ENCODE data around the gene PLCL2. TPM values are rescaled to one million over a fixed set of nuclear protein-coding genes. Genes with fewer than 3 reads are reported as not detected.

The PLCL2 gene
- total RNA-seq, 1 experiment from 2014 or later = 2.5 TPM

DNA sequence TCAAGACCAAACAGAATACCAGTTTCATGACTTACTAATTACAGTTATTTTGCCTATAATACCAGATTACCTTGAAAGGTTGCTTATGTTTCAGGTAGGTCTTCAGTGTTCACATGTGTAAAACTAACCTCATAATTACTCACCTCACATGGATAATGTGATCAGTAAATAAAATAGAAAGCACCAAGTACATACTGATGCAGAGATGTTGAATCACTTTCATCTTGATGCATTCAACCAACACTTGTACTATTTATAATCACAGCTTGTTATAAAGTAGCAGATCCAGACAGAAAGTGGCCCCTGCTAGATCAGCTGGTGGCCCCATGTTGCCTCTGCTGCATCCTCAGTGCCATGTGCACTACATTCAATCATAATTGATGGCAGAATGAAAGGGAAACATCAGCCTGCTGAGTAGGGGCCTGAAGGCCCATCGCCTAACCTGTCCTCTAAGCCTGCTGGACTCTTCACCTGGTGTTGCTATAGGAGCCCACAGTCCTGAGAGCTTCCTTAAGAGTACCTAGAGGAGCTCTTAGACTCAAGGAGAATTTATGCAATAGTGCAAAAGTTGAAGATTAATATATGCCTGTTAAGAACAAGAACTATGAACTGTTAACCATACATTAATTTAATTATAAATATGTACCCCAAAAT is 154.3 kb downstream of the PLCL2 start:
- Histone ChIP-seq H3K27ac (ENCODE audit: low read length) (no peak overlapping the region), H4K20me1 (ENCODE audit: insufficient read depth, low read depth, low read length) (no peaks in the 10 kb centered on the region), H3K4me3 (ENCODE audit: low read length) (no peak overlapping the region), H3K27me3 (ENCODE audit: low read length) (no peaks in the 10 kb centered on the region), H3K9me3 (ENCODE audit: low read length) (no peaks in the 10 kb centered on the region), H2AFZ (ENCODE audit: low read length) (no peak overlapping the region), H3K79me2 (ENCODE audit: low read length) (no peaks in the 10 kb centered on the region), H3K9ac (ENCODE audit: low read length) (no peak overlapping the region), H3K4me2 (ENCODE audit: low read depth, low read length, poor library complexity, severe bottlenecking) (no peak overlapping the region), H3K36me3 (ENCODE audit: insufficient read depth, low read length) (no peaks in the 10 kb centered on the region), H3K4me1 (ENCODE audit: low read length) (no peaks in the 10 kb centered on the region), H3K9me2 (replicated peaks; ENCODE audit: insufficient read depth, low read length) (no peaks in the 10 kb centered on the region)
- DNase-seq = no peak

- no peak overlapping the region for H2AFZ ChIP-seq (ENCODE audit: low read length)
- H3K4me2 ChIP-seq (ENCODE audit: low read depth, low read length, poor library complexity, severe bottlenecking) = no peak overlapping the region
- H3K27ac ChIP-seq (ENCODE audit: low read length) = no peak overlapping the region
- H3K9me3 ChIP-seq (ENCODE audit: low read length) = no peaks in the 10 kb centered on the region
- H3K9ac ChIP-seq (ENCODE audit: low read length) = no peak overlapping the region
- H3K9me2 ChIP-seq (replicated peaks; ENCODE audit: insufficient read depth, low read length) = no peaks in the 10 kb centered on the region
- no peaks in the 10 kb centered on the region for H3K4me1 ChIP-seq (ENCODE audit: low read length)
- H4K20me1 ChIP-seq (ENCODE audit: insufficient read depth, low read depth, low read length) = no peaks in the 10 kb centered on the region
- DNase-seq = no peak
- no peaks in the 10 kb centered on the region for H3K36me3 ChIP-seq (ENCODE audit: insufficient read depth, low read length)
- H3K27me3 ChIP-seq (ENCODE audit: low read length) = no peaks in the 10 kb centered on the region
- H3K79me2 ChIP-seq (ENCODE audit: low read length) = no peaks in the 10 kb centered on the region
- no peak overlapping the region for H3K4me3 ChIP-seq (ENCODE audit: low read length)
Observed at GRCh38 chr3:17039594-17039993, 154.8 kb downstream of the PLCL2 start.

GRCh38 chr3:17040322-17040989 is 155.7 kb downstream of the PLCL2 start:
- Histone ChIP-seq H3K27me3 (ENCODE audit: low read length) (no peaks in the 10 kb centered on the region), H3K4me1 (ENCODE audit: low read length) (no peaks in the 10 kb centered on the region), H3K9ac (ENCODE audit: low read length) (no peak overlapping the region), H3K9me3 (ENCODE audit: low read length) (no peaks in the 10 kb centered on the region), H2AFZ (ENCODE audit: low read length) (no peak overlapping the region), H3K36me3 (ENCODE audit: insufficient read depth, low read length) (no peaks in the 10 kb centered on the region), H4K20me1 (ENCODE audit: insufficient read depth, low read depth, low read length) (no peaks in the 10 kb centered on the region), H3K9me2 (replicated peaks; ENCODE audit: insufficient read depth, low read length) (no peaks in the 10 kb centered on the region), H3K79me2 (ENCODE audit: low read length) (no peaks in the 10 kb centered on the region), H3K4me3 (ENCODE audit: low read length) (no peak overlapping the region), H3K27ac (ENCODE audit: low read length) (no peak overlapping the region), H3K4me2 (ENCODE audit: low read depth, low read length, poor library complexity, severe bottlenecking) (no peak overlapping the region)
- DNase-seq = no peak

DNA sequence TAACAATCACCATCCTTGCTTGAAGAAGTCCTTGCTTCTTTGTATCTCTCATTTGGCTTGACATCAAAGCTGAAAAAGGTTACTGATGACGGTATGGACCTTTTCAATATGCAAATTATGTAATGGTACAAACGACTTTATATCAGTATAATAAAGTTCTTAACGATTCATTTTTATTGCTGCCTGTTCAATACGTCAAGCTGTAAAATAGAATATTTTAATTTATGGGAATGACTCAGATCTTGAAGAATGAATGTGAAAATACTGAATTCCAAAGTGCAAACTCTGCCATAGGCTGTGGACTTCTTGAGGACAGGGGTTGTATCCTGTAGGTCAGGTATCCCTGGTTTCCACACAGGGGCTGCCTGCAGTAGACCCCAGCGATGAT is 156.2 kb downstream of the PLCL2 start:
- H3K4me3 ChIP-seq (ENCODE audit: low read length) = no peak overlapping the region
- H3K79me2 ChIP-seq (ENCODE audit: low read length) = no peaks in the 10 kb centered on the region
- H3K27me3 ChIP-seq (ENCODE audit: low read length) = no peaks in the 10 kb centered on the region
- no peak for DNase-seq
- no peak overlapping the region for H3K9ac ChIP-seq (ENCODE audit: low read length)
- no peaks in the 10 kb centered on the region for H3K4me1 ChIP-seq (ENCODE audit: low read length)
- H3K27ac ChIP-seq (ENCODE audit: low read length) = no peak overlapping the region
- no peaks in the 10 kb centered on the region for H3K9me2 ChIP-seq (replicated peaks; ENCODE audit: insufficient read depth, low read length)
- no peaks in the 10 kb centered on the region for H4K20me1 ChIP-seq (ENCODE audit: insufficient read depth, low read depth, low read length)
- no peak overlapping the region for H2AFZ ChIP-seq (ENCODE audit: low read length)
- H3K9me3 ChIP-seq (ENCODE audit: low read length) = no peaks in the 10 kb centered on the region
- H3K4me2 ChIP-seq (ENCODE audit: low read depth, low read length, poor library complexity, severe bottlenecking) = no peak overlapping the region
- no peaks in the 10 kb centered on the region for H3K36me3 ChIP-seq (ENCODE audit: insufficient read depth, low read length)

- no peaks in the 10 kb centered on the region for H3K9me2 ChIP-seq (replicated peaks; ENCODE audit: insufficient read depth, low read length)
- no peaks in the 10 kb centered on the region for H3K36me3 ChIP-seq (ENCODE audit: insufficient read depth, low read length)
- DNase-seq = no peak
- no peak overlapping the region for H3K4me3 ChIP-seq (ENCODE audit: low read length)
- H3K4me1 ChIP-seq (ENCODE audit: low read length) = no peaks in the 10 kb centered on the region
- no peak overlapping the region for H2AFZ ChIP-seq (ENCODE audit: low read length)
- no peak overlapping the region for H3K27ac ChIP-seq (ENCODE audit: low read length)
- H3K9me3 ChIP-seq (ENCODE audit: low read length) = no peaks in the 10 kb centered on the region
- no peak overlapping the region for H3K9ac ChIP-seq (ENCODE audit: low read length)
- 0 out of 2 replicates have a peak, but pooled peaks cover 3% of the 10 kb centered on the region for H3K27me3 ChIP-seq (ENCODE audit: low read length)
- H3K79me2 ChIP-seq (ENCODE audit: low read length) = no peaks in the 10 kb centered on the region
- H4K20me1 ChIP-seq (ENCODE audit: insufficient read depth, low read depth, low read length) = no peaks in the 10 kb centered on the region
- H3K4me2 ChIP-seq (ENCODE audit: low read depth, low read length, poor library complexity, severe bottlenecking) = no peak overlapping the region
Observed at GRCh38 chr3:17044855-17045254, 160.1 kb downstream of the PLCL2 start.

- Histone ChIP-seq H3K4me2 (ENCODE audit: low read depth, low read length, poor library complexity, severe bottlenecking) (no peak overlapping the region), H3K79me2 (ENCODE audit: low read length) (no peaks in the 10 kb centered on the region), H3K9me2 (replicated peaks; ENCODE audit: insufficient read depth, low read length) (no peaks in the 10 kb centered on the region), H3K36me3 (ENCODE audit: insufficient read depth, low read length) (no peaks in the 10 kb centered on the region), H4K20me1 (ENCODE audit: insufficient read depth, low read depth, low read length) (no peaks in the 10 kb centered on the region), H3K4me3 (ENCODE audit: low read length) (no peak overlapping the region), H3K9ac (ENCODE audit: low read length) (no peak overlapping the region), H3K9me3 (ENCODE audit: low read length) (no peaks in the 10 kb centered on the region), H3K4me1 (ENCODE audit: low read length) (no peaks in the 10 kb centered on the region), H3K27me3 (ENCODE audit: low read length) (0 out of 2 replicates have a peak, but pooled peaks cover 3% of the 10 kb centered on the region), H2AFZ (ENCODE audit: low read length) (no peak overlapping the region), H3K27ac (ENCODE audit: low read length) (no peak overlapping the region)
- DNase-seq = no peak
Observed at GRCh38 chr3:17045705-17046104, 160.9 kb downstream of the PLCL2 start.

DNA sequence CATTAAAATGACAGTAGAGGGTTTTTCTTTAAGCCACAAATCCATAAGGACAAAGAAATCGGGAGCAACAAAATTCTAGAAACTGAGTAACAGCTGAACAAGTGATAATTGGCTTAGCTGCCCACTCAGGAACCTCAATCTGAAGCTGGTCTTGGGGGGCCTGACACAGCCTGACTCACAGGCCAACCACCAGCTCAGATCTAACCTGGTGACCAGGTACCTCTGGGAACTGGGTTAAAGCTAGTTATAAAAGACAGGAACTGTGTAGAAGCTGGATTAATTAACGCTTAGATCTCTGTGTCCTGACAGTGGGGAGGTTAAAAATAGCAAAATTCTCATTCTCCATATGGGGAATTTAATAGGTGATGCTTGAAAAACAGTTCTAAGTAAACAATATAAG is 161.9 kb downstream of the PLCL2 start:
- H4K20me1 ChIP-seq (ENCODE audit: insufficient read depth, low read depth, low read length) = no peaks in the 10 kb centered on the region
- H3K4me1 ChIP-seq (ENCODE audit: low read length) = no peaks in the 10 kb centered on the region
- no peaks in the 10 kb centered on the region for H3K9me2 ChIP-seq (replicated peaks; ENCODE audit: insufficient read depth, low read length)
- no peak overlapping the region for H2AFZ ChIP-seq (ENCODE audit: low read length)
- no peak overlapping the region for H3K4me3 ChIP-seq (ENCODE audit: low read length)
- no peaks in the 10 kb centered on the region for H3K36me3 ChIP-seq (ENCODE audit: insufficient read depth, low read length)
- no peak overlapping the region for H3K27ac ChIP-seq (ENCODE audit: low read length)
- DNase-seq = no peak
- no peaks in the 10 kb centered on the region for H3K79me2 ChIP-seq (ENCODE audit: low read length)
- no peak overlapping the region for H3K4me2 ChIP-seq (ENCODE audit: low read depth, low read length, poor library complexity, severe bottlenecking)
- no peaks in the 10 kb centered on the region for H3K9me3 ChIP-seq (ENCODE audit: low read length)
- no peak overlapping the region for H3K9ac ChIP-seq (ENCODE audit: low read length)
- H3K27me3 ChIP-seq (ENCODE audit: low read length) = 0 out of 2 replicates have a peak, but pooled peaks cover 3% of the 10 kb centered on the region

DNA sequence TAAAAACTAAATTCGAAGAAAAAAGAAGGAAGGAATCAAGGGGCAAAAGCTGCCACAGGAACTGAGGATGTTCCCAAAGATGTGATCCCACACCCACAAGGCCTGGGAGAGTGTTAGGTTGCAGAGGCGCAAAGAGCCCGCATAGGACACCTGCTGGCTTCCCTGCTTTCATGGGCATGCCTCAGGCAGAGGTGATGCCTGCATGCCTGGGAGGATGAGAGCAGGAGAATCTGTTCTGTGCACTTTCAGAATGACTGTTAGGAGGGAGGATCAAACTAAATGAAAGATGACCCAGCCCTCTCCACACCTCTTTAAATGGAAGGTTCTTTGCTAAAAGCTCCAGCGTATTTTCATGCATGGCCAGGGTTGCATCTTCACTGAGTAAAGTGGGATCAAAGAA is 162.4 kb downstream of the PLCL2 start:
- Histone ChIP-seq H3K27me3 (ENCODE audit: low read length) (0 out of 2 replicates have a peak, but pooled peaks cover 3% of the 10 kb centered on the region), H3K4me1 (ENCODE audit: low read length) (no peaks in the 10 kb centered on the region), H4K20me1 (ENCODE audit: insufficient read depth, low read depth, low read length) (no peaks in the 10 kb centered on the region), H3K79me2 (ENCODE audit: low read length) (no peaks in the 10 kb centered on the region), H2AFZ (ENCODE audit: low read length) (no peak overlapping the region), H3K9me2 (replicated peaks; ENCODE audit: insufficient read depth, low read length) (no peaks in the 10 kb centered on the region), H3K4me3 (ENCODE audit: low read length) (no peak overlapping the region), H3K4me2 (ENCODE audit: low read depth, low read length, poor library complexity, severe bottlenecking) (no peak overlapping the region), H3K27ac (ENCODE audit: low read length) (no peak overlapping the region), H3K9ac (ENCODE audit: low read length) (no peak overlapping the region), H3K9me3 (ENCODE audit: low read length) (no peaks in the 10 kb centered on the region), H3K36me3 (ENCODE audit: insufficient read depth, low read length) (no peaks in the 10 kb centered on the region)
- no peak for DNase-seq

Measured in Karpas-422 (cell line).